Activated B cell treated with CpG ODN at 0.5 μM for 24 hours (primary cell): ENCODE data around the gene TYMP. TPM values are rescaled to one million over a fixed set of nuclear protein-coding genes. Genes with fewer than 3 reads are reported as not detected.

Experiments used
- ATAC-seq: fragments of 200-7000 bp; cut with Tn5 transposase; one replicate; pipeline ENCODE4 v1.10.0; 2021; ENCODE audit warnings: low read depth, mild to moderate bottlenecking, moderate library complexity
- CTCF ChIA-PET: fragments of 350-600 bp; sonication (Branson Sonifier 250); formaldehyde crosslinking; loops from one replicate; lab custom pipeline; 2021; ENCODE audit warnings: antibody characterized with exemption; lab: Charles Lee
- POLR2A ChIA-PET: fragments of 350-600 bp; sonication (Branson Sonifier 250); formaldehyde crosslinking; loops from one replicate; lab custom pipeline; 2021; ENCODE audit warnings: antibody characterized with exemption; lab: Charles Lee
- DNase-seq: peaks from one replicate; pipeline ENCODE4 v3.0.0; 2022
- H3K27ac Mint-ChIP-seq: one replicate; pipeline ENCODE4 v1.8.0; 2020; ENCODE audit warnings: mixed read lengths
- H3K27me3 Mint-ChIP-seq: one replicate; pipeline ENCODE4 v1.8.0; 2021; ENCODE audit warnings: mixed read lengths
- H3K36me3 Mint-ChIP-seq: one replicate; pipeline ENCODE4 v1.8.0; 2021; ENCODE audit warnings: low read depth, mixed read lengths
- H3K4me1 Mint-ChIP-seq: one replicate; pipeline ENCODE4 v1.8.0; 2021; ENCODE audit warnings: mixed read lengths
- H3K4me3 Mint-ChIP-seq: one replicate; pipeline ENCODE4 v1.8.0; 2020; ENCODE audit warnings: mild to moderate bottlenecking, mixed read lengths
- H3K9me3 Mint-ChIP-seq: one replicate; pipeline ENCODE4 v1.8.0; 2020; ENCODE audit warnings: mixed read lengths
- intact Hi-C: fragments of 100-400 bp; cut with micrococcal nuclease; formaldehyde crosslinking; loops from one replicate; pipeline ENCODE4 v1.15.1; 2024
- total RNA-seq: library from RNA; stranded (reverse); gene quantifications from 2 replicates; pipeline ENCODE4 v1.2.3, GENCODE V29; 2022
- TF ChIP-seq, protein P1 (sequence below): fragments of 200-600 bp; IDR thresholded peaks from one replicate; pipeline ENCODE4 v1.8.0; 2022; ENCODE audit warnings: antibody characterized with exemption, mild to moderate bottlenecking

Gene TYMP
- total RNA-seq, 1 donor from 2014 or later, result 92.9 TPM

DNA sequence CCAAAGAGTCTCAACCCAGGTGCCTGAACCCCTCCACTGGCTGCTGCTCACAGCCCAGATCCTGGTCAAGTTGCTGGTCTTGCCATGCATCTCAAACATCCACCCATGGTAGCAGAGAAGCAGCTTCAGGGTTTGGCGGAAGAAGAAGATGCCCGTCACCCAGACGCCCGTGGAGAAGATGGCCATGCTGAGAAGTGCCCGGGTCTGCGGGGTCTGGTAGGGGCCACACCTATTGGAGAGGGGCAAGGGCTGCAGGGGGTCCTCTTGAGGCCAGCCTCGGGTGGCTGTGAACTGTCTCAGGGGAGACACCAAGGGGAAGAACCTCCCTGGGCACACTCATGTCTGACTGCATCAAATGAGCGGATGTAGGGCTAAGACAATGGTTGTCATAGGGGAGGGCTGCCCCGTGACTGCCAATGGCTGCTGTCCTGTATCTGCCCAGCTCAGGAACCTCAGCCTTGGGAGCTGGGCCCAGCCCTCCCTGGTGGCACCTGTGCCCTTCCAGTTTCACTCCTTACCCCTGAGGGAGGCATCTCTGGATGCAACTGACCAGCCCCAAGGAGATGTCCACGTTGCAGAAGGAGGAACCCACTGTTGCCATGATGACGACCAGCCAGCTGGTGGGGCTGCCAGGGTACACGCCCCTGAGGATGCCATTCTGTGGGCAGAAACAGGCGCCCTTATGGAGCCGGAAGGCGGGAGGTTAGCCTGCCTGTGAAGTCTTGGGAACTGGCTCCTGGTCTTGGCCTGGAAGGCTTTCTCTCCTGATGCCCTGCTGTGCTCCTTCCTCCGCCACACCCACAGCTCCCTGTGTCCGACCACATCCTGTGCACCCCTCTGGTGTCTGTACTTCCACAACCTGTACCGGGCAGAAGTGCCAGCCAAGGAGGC lies 47.2 kb upstream of the TYMP start:
- DNase-seq, result no peak
- Mint-ChIP-seq H3K27me3 (no peaks in the 10 kb centered on the region), H3K36me3 (peaks cover 14% of the 10 kb centered on the region), H3K9me3 (no peaks in the 10 kb centered on the region), H3K27ac (no peak overlapping the region), H3K4me3 (no peak overlapping the region), H3K4me1 (peaks cover 18% of the 10 kb centered on the region)
- POLR2A ChIA-PET, result interaction anchor here (0.9 to 2.2 kb wide), 5 partner anchors 12 to 45 kb away, joined by 3 to 10 read pairs (median 3); partner anchors contain the start of gene SYCE3
- intact Hi-C loops, result no loop called here
- TF ChIP-seq, protein P1, sequence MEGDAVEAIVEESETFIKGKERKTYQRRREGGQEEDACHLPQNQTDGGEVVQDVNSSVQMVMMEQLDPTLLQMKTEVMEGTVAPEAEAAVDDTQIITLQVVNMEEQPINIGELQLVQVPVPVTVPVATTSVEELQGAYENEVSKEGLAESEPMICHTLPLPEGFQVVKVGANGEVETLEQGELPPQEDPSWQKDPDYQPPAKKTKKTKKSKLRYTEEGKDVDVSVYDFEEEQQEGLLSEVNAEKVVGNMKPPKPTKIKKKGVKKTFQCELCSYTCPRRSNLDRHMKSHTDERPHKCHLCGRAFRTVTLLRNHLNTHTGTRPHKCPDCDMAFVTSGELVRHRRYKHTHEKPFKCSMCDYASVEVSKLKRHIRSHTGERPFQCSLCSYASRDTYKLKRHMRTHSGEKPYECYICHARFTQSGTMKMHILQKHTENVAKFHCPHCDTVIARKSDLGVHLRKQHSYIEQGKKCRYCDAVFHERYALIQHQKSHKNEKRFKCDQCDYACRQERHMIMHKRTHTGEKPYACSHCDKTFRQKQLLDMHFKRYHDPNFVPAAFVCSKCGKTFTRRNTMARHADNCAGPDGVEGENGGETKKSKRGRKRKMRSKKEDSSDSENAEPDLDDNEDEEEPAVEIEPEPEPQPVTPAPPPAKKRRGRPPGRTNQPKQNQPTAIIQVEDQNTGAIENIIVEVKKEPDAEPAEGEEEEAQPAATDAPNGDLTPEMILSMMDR, result no peak
- CTCF ChIA-PET, result no interaction called here
- ATAC-seq, result no peak

DNA sequence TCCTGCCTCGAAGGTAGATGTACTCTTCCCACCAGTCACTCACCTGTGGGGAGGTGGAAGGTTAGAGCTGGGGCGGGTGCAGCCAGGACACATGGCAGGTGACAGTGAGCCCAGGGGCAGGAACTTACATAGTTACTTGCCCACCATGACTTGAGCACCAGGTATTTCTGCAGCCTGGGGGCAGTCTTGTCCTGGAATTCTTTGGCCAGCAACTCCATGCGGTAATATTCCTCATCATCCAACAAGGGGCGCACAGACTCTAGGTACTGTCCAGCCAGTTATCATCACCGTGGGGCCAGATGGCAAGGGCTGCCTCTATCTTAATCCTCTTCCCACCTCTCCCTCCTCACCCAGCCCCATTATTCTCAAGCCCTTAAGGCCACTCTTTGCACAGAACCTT lies 46.3 kb upstream of the TYMP start:
- Mint-ChIP-seq H3K4me1 (peaks cover 9% of the 10 kb centered on the region), H3K36me3 (peaks cover 18% of the 10 kb centered on the region), H3K4me3 (no peak overlapping the region), H3K27me3 (no peaks in the 10 kb centered on the region), H3K27ac (no peak overlapping the region), H3K9me3 (no peaks in the 10 kb centered on the region)
- POLR2A ChIA-PET, result no interaction called here
- CTCF ChIA-PET, result no interaction called here
- DNase-seq, result no peak
- TF ChIP-seq, protein P1, result no peak
- no peak for ATAC-seq
- intact Hi-C loops, result no loop called here

DNA sequence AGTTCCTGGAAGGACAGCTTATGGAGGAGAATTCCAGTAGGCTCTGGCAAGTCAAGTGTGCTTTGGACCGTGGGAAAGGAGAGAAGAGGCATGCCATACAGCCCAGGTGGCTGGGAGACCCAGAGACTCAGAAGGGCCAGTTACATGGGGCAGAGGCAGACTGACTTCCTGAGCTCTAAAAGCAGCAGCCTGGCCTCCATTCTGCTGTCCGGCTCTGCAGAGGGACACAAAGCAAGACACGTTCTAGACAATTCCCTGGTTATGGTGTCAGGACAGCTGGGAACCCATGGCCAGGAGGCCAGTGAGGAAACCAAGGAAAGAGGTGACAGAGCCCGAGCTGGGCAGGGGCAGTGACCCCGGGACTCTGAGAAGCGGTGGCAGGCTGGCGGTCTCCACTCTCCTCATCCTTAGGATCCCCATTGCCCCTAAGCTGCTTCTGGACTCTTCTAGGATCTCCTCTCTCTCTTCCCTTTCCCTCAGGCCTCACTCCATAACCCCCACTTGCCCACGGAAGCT lies 45.7 kb upstream of the TYMP start:
- H3K4me1 Mint-ChIP-seq, result peaks cover 7% of the 10 kb centered on the region
- ATAC-seq, result no peak
- no peaks in the 10 kb centered on the region for H3K9me3 Mint-ChIP-seq
- intact Hi-C loops, result no loop called here
- ChIA-PET CTCF (no interaction called here), POLR2A (interaction anchor here (0.6 to 0.9 kb wide), 2 partner anchors 32 to 53 kb away, joined by 3 read pairs; no protein-coding TSS in a partner anchor)
- TF ChIP-seq, protein P1, result no peak
- H3K27me3 Mint-ChIP-seq, result no peaks in the 10 kb centered on the region
- no peak overlapping the region for H3K27ac Mint-ChIP-seq
- no peak overlapping the region for H3K4me3 Mint-ChIP-seq
- no peak for DNase-seq
- H3K36me3 Mint-ChIP-seq, result peaks cover 22% of the 10 kb centered on the region

DNA sequence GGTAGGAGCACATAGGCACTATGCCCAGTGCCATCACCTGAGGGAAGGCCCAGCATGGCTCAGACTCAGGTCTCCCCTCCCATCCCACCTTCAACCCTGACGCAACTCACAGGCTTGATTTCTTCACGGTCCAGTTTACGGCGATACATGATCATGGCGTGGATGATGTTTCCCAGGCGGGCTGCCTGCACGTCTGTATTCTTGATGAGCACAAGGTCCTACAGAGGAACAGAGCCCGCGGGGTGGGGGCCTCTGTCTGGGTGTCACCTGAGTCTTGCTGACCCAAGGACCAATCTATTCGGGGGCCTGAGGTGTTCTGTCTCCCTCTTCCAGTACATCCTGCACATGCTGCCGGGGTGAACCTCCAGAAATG lies 44.6 kb upstream of the TYMP start:
- Mint-ChIP-seq H3K4me1 (peaks cover 11% of the 10 kb centered on the region), H3K27ac (no peak overlapping the region), H3K36me3 (peaks cover 17% of the 10 kb centered on the region), H3K27me3 (no peaks in the 10 kb centered on the region), H3K9me3 (no peaks in the 10 kb centered on the region), H3K4me3 (no peak overlapping the region)
- DNase-seq (no peak), ATAC-seq (no peak)
- POLR2A ChIA-PET, result interaction anchor here (0.6 to 0.9 kb wide), 3 partner anchors 11 to 74 kb away, joined by 3 read pairs; no protein-coding TSS in a partner anchor
- CTCF ChIA-PET, result no interaction called here
- TF ChIP-seq, protein P1, result no peak
- intact Hi-C loops, result no loop called here
